Uterus (tissue), 2 donors: Measurements from ENCODE around the gene GRIK1.

Experiments used
- CTCF ChIP-seq, 4 experiments: fragments of 200-600 bp in 2 of 4; fragments of 450-650 bp in 2 of 4; sonication (generic) in 2 of 4; IDR thresholded peaks; one replicate each; pipeline ENCODE4 v1.5.1; 2016 to 2019; ENCODE audit warnings: antibody characterized with exemption in 4 of 4, mild to moderate bottlenecking in 2 of 4, moderate library complexity in 1 of 4
- POLR2A ChIP-seq, 2 donors: fragments of 450-650 bp; IDR thresholded peaks; one replicate each; pipeline ENCODE4 v1.6.1; 2016; ENCODE audit warnings: antibody characterized with exemption in 2 of 2, mild to moderate bottlenecking in 1 of 2, moderate library complexity in 1 of 2

- TF ChIP-seq CTCF (IDR thresholded peaks at IDR 0.05) (no peak), POLR2A (IDR thresholded peaks at IDR 0.05) (no peak)
Observed at GRCh38 chr21:29721221-29721620, 218.6 kb downstream of the GRIK1 start.
